Bronchial epithelial cell (primary cell): ENCODE results near the gene CROCC. TPM values are rescaled to one million over a fixed set of nuclear protein-coding genes. Genes with fewer than 3 reads are reported as not detected.

ENCODE experiments used
- DNase-seq: peaks from one replicate; pipeline ENCODE4 v3.0.0-alpha.2; 2010; ENCODE audit warnings: low read depth
- FAIRE-seq: peaks from 2 replicates; lab custom pipeline; 2011; peaks lifted over from hg19 to GRCh38; lab: Jason Lieb, UNC
- H3K27me3 ChIP-seq: 2 replicates; pipeline ENCODE4 v1.5.1; 2011; ENCODE audit warnings: low read length; ENCODE audit not compliant: control insufficient read depth, insufficient read depth
- H3K36me3 ChIP-seq: 2 replicates; pipeline ENCODE4 v1.5.1; 2011; ENCODE audit warnings: low read length; ENCODE audit not compliant: control insufficient read depth, insufficient read depth
- H3K4me3 ChIP-seq: 2 replicates; pipeline ENCODE4 v1.5.1; 2011; ENCODE audit warnings: mild to moderate bottlenecking, low read depth, low read length, control low read depth
- CTCF ChIP-seq: IDR thresholded peaks from 2 replicates; pipeline ENCODE4 v1.5.1; 2011; ENCODE audit warnings: mild to moderate bottlenecking, moderate library complexity, low read length, control low read depth, inconsistent platforms; ENCODE audit not compliant: insufficient read depth, severe bottlenecking
- total RNA-seq: library from RNA; depleted of rRNA; stranded (reverse); fragments of >200 nt; gene quantifications from 2 replicates; pipeline ENCODE4 v1.2.1, GENCODE V29; 2014

CROCC gene
- total RNA-seq, 1 donor from 2014 or later, result 20.3 TPM

- DNase-seq, result no peak
- no peak overlapping the region for H3K4me3 ChIP-seq
- FAIRE-seq, result peak; percentile 32
- TF ChIP-seq CTCF, result no peak
- H3K36me3 ChIP-seq, result no peaks in the 10 kb centered on the region
- no peaks in the 10 kb centered on the region for H3K27me3 ChIP-seq
These were observed 91.2 kb downstream of the CROCC start for GRCh38 chr1:17012775-17013490.

GRCh38 chr1:17013491-17014320, 92.0 kb downstream of the CROCC start:
- Histone ChIP-seq H3K4me3 (no peak overlapping the region), H3K27me3 (no peaks in the 10 kb centered on the region), H3K36me3 (no peaks in the 10 kb centered on the region)
- TF ChIP-seq CTCF, result no peak
- FAIRE-seq (no peak), DNase-seq (no peak)

GRCh38 chr1:17014671-17015567, 93.2 kb downstream of the CROCC start:
- Histone ChIP-seq H3K36me3 (peaks cover 3% of the 10 kb centered on the region), H3K4me3 (no peak overlapping the region), H3K27me3 (no peaks in the 10 kb centered on the region)
- DNase-seq (no peak), FAIRE-seq (no peak)
- no peak for TF ChIP-seq CTCF

- FAIRE-seq (peak; percentile 81), DNase-seq (peak; percentile 74)
- Histone ChIP-seq H3K36me3 (peaks cover 10% of the 10 kb centered on the region), H3K4me3 (no peak overlapping the region), H3K27me3 (no peaks in the 10 kb centered on the region)
- no peak for TF ChIP-seq CTCF
These were observed 94.6 kb downstream of the CROCC start for GRCh38 chr1:17016317-17016661.

GRCh38 chr1:17017435-17017834, 95.7 kb downstream of the CROCC start:
- TF ChIP-seq CTCF, result no peak
- H3K36me3 ChIP-seq, result peaks cover 14% of the 10 kb centered on the region
- no peaks in the 10 kb centered on the region for H3K27me3 ChIP-seq
- FAIRE-seq (no peak), DNase-seq (no peak)
- H3K4me3 ChIP-seq, result no peak overlapping the region
